Measurements from ENCODE around the gene ATP1A1. TPM values are rescaled to one million over a fixed set of nuclear protein-coding genes. Genes with fewer than 3 reads are reported as not detected.

ATP1A1 gene
- total RNA-seq, 1 experiment from 2014 or later, result 239 TPM

GRCh38 chr1:116382857-116383483 lies 9.9 kb downstream of the ATP1A1 start:
- no peak overlapping the region for H3K23ac ChIP-seq (ENCODE audit: insufficient read length, low read depth, low read length)
- no peak overlapping the region for H3K27ac Mint-ChIP-seq
- peaks cover 3% of the 10 kb centered on the region for H3K4me1 ChIP-seq (ENCODE audit: insufficient read depth, low read length)
- no peak overlapping the region for H2BK120ac ChIP-seq (ENCODE audit: low read depth, low read length, poor library complexity, severe bottlenecking)
- H3K4me1 Mint-ChIP-seq, result peaks cover 33 to 34% of the 10 kb centered on the region in 2 experiments
- H3K14ac ChIP-seq (ENCODE audit: insufficient read depth, low read length), result no peak overlapping the region
- H2BK5ac ChIP-seq (ENCODE audit: insufficient read length, low read length), result no peak overlapping the region
- no peak overlapping the region for H4K91ac ChIP-seq (ENCODE audit: insufficient read length, low read depth, low read length)
- no peak for DNase-seq
- no peak overlapping the region for H4K5ac ChIP-seq (ENCODE audit: insufficient read length, low read depth, low read length)
- H3K9me3 ChIP-seq (ENCODE audit: control insufficient read depth, low read depth, low read length), result no peaks in the 10 kb centered on the region
- no peaks in the 10 kb centered on the region for H3K27me3 ChIP-seq (ENCODE audit: insufficient read depth, low read length)
- no peaks in the 10 kb centered on the region for H3K23me2 ChIP-seq (ENCODE audit: insufficient read length, low read depth, low read length, poor library complexity, severe bottlenecking)
- no peak overlapping the region for H2BK15ac ChIP-seq (ENCODE audit: low read depth, low read length)
- H3K4ac ChIP-seq (ENCODE audit: low read depth, low read length), result no peak overlapping the region
- peaks cover 24 to 39% (median 34%) of the 10 kb centered on the region in 3 experiments; a peak in 6 of 7 replicates for H3K36me3 Mint-ChIP-seq (ENCODE audit: insufficient read depth in 1 of 3, low read depth in 3 of 3)
- no peak overlapping the region for H2BK12ac ChIP-seq (ENCODE audit: insufficient read length, low read depth, low read length)
- no peak overlapping the region for H3K18ac ChIP-seq (ENCODE audit: insufficient read length, low read depth, low read length)
- no peak overlapping the region for H2BK20ac ChIP-seq (ENCODE audit: low read depth, low read length, poor library complexity, severe bottlenecking)
- H3K27ac ChIP-seq (ENCODE audit: insufficient read length, low read depth, low read length), result no peak overlapping the region
- no peaks in the 10 kb centered on the region for H4K20me1 ChIP-seq (ENCODE audit: control insufficient read depth, insufficient read depth, insufficient read length)
- H4K8ac ChIP-seq (replicated peaks; ENCODE audit: insufficient read length, low read depth, low read length), result no peak overlapping the region
- no peaks in the 10 kb centered on the region for H3K9me3 Mint-ChIP-seq
- no peak overlapping the region for H3K4me3 Mint-ChIP-seq
- H3K79me2 ChIP-seq (ENCODE audit: insufficient read depth, low read length), result peaks cover 30% of the 10 kb centered on the region; the same call in 1 of the 2 replicates
- H2AK5ac ChIP-seq (ENCODE audit: insufficient read length, low read length), result no peak overlapping the region
- H3K4me2 ChIP-seq (ENCODE audit: insufficient read depth, insufficient read length, low read length), result no peak overlapping the region
- no peaks in the 10 kb centered on the region for H3K27me3 Mint-ChIP-seq (ENCODE audit: low read depth)
- TF ChIP-seq CTCF (conservative IDR thresholded peaks at IDR 0.05), result no peak
- WGBS (ENCODE audit: extremely low coverage, insufficient read length, low lambda C conversion rate), result no CpG with 5 or more reads among the region's 4 CpGs
- H3K79me1 ChIP-seq (ENCODE audit: insufficient read depth, low read depth, low read length, poor library complexity, severe bottlenecking), result peaks cover 13% of the 10 kb centered on the region
- H3K9ac ChIP-seq (ENCODE audit: extremely low read depth, insufficient read length, low read length), result no peak overlapping the region
- H3T11ph ChIP-seq (ENCODE audit: low read length), result no peak overlapping the region
- H3K56ac ChIP-seq (ENCODE audit: insufficient read length, low read depth, low read length), result no peak overlapping the region
- no peak overlapping the region for H2AFZ ChIP-seq (ENCODE audit: low read length)

All from H9 (cell line).